ENCODE results near the gene UBQLNL.

Gene UBQLNL

DNA sequence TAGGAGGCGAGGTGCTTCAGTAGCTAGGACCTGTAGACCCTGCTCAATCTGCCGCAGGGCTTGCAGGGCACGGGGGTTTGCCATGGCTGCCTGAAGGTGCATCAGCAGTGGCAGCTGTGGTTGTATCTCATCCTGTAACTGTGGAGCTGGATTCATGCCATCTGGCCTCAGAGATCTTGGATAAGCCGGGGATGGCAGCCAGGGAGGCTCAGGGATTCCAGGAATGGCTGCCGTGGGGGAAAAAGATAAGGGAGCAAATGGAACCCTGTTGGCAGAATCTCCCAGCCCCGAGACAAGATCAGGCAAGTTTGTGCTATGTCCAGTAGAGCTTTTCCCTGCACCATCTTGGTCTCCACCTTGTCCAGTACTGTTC lies 8.6 kb downstream of the UBQLNL start:
- DNase-seq (ENCODE audit: low read depth), result no peak

DNA sequence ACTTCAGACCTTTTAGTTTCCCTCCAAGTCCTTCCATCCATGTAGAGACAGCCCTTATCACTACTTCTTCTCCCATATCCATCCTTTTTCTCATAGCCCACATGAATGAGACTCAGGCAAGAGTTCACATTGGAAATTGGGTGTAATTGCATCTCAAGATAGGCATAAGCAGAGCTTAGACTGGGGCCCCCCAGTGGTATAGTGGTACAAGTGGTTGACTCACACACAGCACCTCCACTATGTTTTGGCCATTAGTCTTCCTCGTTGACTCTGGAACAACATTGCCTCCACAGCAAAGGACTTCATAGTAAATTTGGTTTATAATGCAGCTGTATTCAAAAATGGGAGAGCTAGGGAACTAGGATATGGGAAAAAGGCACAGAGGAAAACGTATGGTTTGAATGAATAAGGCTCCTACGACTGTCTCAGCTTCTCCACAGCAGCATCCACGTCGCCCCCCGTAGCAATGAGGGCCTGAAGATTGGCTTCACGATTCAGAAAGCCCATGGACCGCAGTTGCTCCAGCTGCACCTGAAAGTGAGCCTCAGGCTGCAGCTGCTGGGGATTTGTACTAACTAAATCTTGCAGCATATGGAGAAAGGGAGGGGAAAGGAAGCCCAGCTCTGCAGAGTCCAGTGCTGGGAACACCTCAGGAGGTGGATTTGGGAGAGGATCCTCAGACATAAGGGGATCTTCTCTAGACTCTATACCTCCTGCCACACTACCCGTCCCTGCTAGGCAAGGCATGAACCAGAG lies 9.1 kb downstream of the UBQLNL start:
- DNase-seq (ENCODE audit: low read depth), result no peak

DNA sequence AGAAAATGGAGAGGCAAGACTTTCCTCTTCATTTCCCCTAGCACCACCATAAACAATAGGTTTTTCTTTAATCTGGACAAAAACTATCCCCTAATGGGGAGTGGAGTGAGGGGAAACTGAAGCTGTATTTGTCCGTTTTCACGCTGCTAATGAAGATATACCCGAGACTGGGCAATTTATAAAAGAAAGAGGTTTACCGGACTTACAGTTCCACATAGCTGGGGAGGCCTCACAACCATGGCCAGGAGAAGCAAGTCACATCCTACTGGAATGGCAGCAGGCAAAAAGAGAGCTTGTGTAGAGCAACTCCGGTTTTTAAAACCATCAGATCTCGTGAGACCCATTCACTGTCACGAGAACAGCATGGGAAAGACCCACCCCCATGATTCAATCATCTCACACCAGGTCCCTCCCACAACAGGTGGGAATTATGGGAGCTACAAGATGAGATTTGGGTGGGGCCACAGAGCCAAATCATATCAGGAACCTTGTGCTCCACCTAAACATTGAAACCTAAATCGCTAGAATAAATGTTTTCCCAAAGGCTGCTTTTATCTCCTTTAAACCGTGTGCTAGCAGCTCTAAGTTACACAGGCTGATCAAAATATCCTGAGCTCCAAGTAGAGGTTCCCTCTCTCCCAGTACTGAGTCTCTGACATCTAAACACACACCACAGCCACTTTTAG lies 11.0 kb downstream of the UBQLNL start:
- DNase-seq (ENCODE audit: low read depth), result no peak

DNA sequence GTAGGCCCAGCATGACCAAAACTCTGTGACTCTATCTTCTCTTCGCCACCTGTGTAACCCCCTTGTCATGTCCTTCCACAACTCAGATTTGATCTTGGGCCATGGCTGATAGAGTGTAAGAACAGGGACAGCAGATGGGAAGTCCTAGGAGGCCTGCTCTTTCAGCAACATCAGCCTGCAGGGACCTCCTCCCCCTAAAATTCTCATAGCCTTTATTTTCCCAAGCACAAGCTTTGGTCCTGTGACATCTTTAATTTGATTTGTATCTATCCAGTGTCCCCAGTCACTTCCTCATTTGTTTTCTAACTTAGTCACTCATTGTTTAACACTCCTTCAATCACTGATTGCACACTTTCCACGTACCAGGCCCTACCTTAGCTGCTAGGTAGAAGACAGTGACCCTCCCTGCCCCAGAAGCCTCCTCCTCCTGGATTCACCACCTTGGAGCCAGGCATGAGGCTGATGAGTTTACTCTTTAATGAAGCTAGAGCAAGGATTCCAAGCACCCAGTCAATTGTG lies 12.0 kb downstream of the UBQLNL start:
- DNase-seq (ENCODE audit: low read depth), result no peak

DNA sequence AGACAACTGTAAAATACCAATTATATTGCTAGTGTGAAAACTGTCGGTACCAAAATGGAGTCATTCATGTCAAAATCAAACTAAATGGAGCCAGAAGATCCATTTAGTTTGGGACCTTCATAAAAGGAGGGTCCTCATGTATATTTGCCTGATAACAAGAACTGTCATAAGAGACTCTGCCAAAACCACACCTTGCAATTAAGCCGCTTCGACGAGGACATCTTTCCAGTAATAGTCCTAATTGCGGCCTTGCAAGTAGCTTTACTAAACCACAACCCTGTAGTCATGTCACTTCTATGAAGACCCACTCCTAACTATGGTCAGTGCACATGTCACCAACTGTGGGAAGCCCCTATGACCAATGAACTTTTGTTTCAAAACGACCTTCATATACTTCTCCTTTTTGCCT lies 16.1 kb downstream of the UBQLNL start:
- DNase-seq (ENCODE audit: low read depth), result no peak

DNA sequence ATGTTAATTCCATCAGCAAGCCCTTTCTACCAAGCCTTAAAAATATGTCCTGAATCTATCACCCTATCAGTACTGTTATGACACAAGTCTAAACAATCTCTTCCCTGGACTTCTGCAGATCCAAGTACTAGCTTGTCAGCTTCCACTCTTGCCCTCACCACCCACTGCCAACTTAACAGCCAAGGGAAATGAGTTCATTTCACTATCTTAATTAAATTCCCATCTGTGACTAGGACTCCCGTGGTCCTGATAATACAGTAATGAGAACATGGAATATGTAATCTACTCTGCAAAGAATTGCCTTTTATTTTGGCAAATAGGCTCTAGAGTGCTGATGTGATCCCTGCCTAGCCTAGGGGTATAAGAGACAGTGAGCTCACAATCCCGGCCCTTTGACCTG lies 16.8 kb downstream of the UBQLNL start:
- no peak for DNase-seq (ENCODE audit: low read depth)

DNA sequence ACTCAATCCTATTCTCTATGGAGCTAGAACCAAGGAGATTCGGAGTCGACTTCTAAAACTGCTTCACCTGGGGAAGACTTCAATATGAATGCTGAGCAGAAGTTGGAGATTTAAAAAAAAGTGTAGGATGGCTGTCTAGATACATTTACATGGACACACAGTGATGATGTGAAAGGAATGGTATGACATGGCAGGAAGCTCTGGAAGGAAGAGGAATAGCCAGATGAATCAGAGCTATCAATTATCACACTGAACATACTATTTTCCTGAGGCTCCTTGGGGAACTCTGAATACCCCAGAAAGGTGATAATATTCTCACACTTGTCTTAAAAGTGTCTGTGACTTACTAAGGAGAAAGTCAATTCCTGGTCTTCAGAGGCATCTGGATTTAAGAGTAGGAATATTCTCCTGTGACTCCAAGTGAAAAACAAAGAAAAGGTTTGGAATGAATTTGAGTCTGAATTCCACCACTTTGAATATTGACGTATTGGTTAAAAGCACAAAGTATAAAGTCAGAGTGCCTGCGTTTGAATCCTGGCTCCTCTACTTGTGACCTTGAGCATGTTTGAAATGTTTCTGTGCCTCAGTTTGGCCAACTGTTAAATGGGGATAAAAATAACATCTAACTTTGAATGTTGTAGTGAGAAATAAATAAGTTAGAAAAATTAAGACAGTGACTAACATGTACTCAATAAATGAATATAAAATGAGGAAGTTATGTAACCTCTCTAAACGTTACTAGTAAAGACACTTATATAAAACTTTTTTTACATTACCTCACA lies 26.7 kb downstream of the UBQLNL start:
- DNase-seq (ENCODE audit: low read depth), result no peak

DNA sequence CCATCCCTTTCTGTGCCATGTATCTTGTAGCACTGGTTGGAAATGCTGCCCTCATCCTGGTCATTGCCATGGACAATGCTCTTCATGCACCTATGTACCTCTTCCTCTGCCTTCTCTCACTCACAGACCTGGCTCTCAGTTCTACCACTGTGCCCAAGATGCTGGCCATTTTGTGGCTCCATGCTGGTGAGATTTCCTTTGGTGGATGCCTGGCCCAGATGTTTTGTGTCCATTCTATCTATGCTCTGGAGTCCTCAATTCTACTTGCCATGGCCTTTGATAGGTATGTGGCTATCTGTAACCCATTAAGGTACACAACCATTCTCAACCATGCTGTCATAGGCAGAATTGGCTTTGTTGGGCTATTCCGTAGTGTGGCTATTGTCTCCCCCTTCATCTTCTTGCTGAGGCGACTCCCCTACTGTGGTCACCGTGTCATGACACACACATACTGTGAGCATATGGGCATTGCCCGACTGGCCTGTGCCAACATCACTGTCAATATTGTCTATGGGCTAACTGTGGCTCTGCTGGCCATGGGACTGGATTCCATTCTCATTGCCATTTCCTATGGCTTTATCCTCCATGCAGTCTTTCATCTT lies 27.6 kb downstream of the UBQLNL start:
- DNase-seq (ENCODE audit: low read depth), result no peak

DNA sequence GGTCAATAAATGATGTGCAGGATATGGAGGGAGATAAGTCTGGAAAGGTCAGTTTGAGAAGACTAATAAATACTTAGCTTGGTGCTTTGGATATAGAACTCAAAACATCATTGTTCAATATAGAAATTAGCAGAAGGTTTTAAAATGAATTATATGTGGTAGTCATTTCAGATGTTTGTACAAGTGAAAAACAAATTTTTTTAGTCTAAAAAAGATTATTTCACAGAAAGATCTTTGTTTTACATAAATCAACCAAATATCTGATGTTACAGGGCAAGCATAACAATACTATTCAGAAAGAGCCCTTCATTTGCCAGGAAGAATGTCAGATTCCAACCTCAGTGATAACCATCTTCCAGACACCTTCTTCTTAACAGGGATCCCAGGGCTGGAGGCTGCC lies 28.1 kb downstream of the UBQLNL start, which contains the start of gene OR52D1:
Gene OR52D1, plus strand, starts transcription at position 301 of the 400 bp plus-strand sequence. Its CDS starts 22 bp downstream, at position 323.
- no peak for DNase-seq (ENCODE audit: low read depth)

DNA sequence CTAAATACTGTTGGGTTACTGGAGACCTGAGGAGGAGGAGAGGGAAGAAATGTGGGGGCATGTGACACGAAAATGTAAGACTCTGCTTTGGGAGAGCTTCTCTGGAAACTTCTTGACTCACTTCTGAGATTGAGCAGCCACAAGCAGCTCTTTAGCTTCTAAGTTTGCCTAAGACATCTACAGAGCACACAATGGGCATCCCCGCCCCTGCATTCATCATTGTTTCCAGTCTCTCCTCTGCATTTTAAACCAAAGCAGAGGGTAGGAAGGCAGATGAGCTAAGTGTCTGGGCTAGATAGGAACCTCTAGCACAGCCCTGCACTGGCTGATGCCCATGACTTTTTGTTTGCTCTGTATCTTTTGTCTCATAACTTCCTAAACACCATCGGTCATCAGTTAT lies 30.1 kb downstream of the UBQLNL start:
- no peak for DNase-seq (ENCODE audit: low read depth)

DNA sequence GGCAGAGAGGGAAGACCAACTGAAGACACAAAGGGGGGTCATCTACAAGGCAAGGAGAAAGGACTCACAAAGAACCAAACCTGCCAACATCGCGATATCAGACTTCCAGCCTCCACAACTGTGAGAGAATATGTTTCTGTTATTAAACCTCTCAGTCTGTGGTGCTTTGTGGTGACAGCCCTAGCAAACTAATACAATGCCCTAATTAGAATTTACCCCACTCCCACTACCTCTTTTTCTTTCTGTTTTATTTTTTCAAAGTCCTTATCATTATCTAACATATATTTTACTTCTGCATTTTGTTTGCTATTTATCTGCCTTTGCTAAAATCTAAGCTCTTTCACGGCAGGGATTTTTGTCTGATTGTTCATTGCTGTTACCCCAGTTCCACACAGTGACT lies 30.5 kb downstream of the UBQLNL start:
- DNase-seq (ENCODE audit: low read depth), result no peak

DNA sequence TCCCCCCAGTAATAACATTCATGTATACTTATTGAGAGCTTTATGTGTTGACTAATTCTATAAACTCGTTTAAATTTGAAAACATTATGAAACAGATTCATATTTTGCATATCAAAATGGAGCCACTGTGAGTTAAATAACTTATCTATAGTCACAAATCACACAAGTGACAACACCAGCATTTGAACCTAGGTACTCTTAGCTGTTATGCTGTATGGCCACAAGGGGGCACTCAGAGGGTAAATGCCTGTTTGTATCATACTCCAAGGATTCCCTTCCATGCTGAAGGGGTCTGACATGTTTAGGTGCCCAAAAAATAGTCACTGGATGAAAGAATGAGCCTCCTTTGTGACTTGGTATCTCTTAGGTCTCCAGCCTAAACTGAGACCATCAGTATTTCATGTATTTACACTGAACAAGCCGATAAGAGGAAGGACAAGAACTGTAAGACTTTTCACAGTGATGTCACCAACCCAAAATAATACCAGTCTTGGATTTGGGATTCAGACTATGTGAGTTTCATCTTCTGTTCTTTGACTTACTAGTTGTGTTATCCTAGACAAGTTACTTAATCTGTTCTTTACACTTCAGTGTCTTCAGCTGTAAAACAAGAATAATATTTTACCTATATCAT lies 40.2 kb downstream of the UBQLNL start:
- no peak for DNase-seq (ENCODE audit: low read depth)

DNA sequence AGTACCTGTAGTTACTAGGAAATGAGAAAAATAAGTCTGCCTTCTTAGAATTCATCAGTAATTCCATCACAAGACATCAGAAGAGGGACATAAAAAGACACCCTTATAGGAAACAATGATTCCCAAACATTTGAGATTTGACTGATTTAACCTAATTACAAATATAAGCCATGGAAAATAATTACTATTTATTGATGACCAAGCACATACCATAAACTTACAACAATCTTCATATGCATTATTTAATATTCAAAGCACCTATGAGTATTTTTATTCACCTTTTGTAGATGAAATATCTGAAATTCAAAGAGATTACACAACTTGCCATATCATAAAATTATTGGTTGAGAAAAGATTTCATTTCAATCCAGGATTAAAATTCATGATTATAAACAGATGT lies 42.6 kb downstream of the UBQLNL start:
- DNase-seq (ENCODE audit: low read depth), result no peak

DNA sequence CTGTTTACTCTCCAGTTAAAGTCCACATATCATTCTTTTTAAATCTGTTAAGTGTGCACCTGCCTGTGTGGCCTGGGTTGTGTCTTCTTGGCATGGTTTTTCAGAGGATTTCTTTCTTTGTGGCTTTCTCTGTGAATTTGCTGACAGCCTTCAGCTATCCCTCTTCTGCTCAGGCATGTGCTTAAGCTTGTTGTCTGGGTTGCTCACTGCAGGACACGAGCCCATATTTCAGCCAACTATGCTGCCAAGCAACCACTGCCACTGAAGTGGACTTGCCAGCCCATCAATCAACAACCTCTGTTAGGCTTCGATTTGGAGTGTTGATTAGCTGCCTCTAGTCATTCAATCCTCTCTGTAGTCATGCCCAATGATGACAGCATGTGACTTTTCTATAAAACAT lies 49.0 kb downstream of the UBQLNL start:
- no peak for DNase-seq (ENCODE audit: low read depth)

Data from T-helper 22 cell (primary cell).